SK-N-MC (cell line): ENCODE data around the gene RSPRY1.

Experiments used
- EZH2 ChIP-seq: fragments of 200-600 bp; sonication (generic); IDR thresholded peaks from one replicate; pipeline ENCODE4 v1.6.1; 2017; ENCODE audit warnings: antibody characterized with exemption
- POLR2AphosphoS5 ChIP-seq: IDR thresholded peaks from 2 replicates; pipeline ENCODE4 v1.6.1; 2012; ENCODE audit warnings: mild to moderate bottlenecking, low read depth, low read length, borderline replicate concordance

DNA sequence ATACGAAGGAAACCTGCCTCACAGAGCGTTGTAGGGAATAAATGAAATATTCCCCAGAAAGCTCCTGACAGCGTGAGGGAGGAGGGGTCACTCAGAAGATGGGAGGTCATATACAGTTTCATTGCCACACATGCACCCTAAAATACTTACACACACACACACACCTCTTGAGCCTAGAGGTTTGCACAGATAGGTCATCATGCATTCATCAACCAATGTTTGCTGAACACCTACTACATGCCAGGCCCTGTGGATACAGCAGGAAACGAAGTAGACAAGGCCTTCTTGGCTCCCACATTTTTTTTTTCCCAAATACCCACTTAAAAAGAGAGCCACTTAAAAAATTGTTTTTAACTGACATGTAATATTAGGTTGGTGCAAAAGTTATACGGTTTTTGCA is 99.2 kb downstream of the RSPRY1 start:
- TF ChIP-seq POLR2AphosphoS5, result no peak
- TF ChIP-seq EZH2, result no peak
